Urothelium cell line (cell line): ENCODE data around the gene KRTAP10-8.
"Not testable (repeated sequence)": the region's sequence is repeated elsewhere in the genome, so short reads cannot be mapped to it uniquely, and the experiment has no call there.

Source experiments
- DNase-seq: peaks from one replicate; pipeline ENCODE4 v3.0.0; 2011; ENCODE audit warnings: low spot score, mixed read lengths
- FAIRE-seq: peaks from 2 replicates; lab custom pipeline; 2011; peaks lifted over from hg19 to GRCh38; lab: Jason Lieb, UNC

KRTAP10-8 gene

GRCh38 chr21:44598061-44598460 lies 13.8 kb upstream of the KRTAP10-8 start:
- no peak for FAIRE-seq
- DNase-seq, result no peak

GRCh38 chr21:44599264-44600029 lies 12.4 kb upstream of the KRTAP10-8 start:
- DNase-seq, result no peak
- no peak for FAIRE-seq

- not testable (repeated sequence) for FAIRE-seq
Observed at GRCh38 chr21:44600118-44600978, 11.5 kb upstream of the KRTAP10-8 start, which contains the start of gene KRTAP10-7. Gene KRTAP10-7 (plus strand): TSS chr21:44600597. CDS start chr21:44600622, 25 bp downstream.

GRCh38 chr21:44601091-44601490 lies 10.8 kb upstream of the KRTAP10-8 start:
- peak; percentile 90 for FAIRE-seq
- DNase-seq, result not testable (repeated sequence)

More at GRCh38 chr21:44600118-44600978, 11.5 kb upstream of the KRTAP10-8 start, which contains the start of gene KRTAP10-7:
- not testable (repeated sequence) for DNase-seq

DNA sequence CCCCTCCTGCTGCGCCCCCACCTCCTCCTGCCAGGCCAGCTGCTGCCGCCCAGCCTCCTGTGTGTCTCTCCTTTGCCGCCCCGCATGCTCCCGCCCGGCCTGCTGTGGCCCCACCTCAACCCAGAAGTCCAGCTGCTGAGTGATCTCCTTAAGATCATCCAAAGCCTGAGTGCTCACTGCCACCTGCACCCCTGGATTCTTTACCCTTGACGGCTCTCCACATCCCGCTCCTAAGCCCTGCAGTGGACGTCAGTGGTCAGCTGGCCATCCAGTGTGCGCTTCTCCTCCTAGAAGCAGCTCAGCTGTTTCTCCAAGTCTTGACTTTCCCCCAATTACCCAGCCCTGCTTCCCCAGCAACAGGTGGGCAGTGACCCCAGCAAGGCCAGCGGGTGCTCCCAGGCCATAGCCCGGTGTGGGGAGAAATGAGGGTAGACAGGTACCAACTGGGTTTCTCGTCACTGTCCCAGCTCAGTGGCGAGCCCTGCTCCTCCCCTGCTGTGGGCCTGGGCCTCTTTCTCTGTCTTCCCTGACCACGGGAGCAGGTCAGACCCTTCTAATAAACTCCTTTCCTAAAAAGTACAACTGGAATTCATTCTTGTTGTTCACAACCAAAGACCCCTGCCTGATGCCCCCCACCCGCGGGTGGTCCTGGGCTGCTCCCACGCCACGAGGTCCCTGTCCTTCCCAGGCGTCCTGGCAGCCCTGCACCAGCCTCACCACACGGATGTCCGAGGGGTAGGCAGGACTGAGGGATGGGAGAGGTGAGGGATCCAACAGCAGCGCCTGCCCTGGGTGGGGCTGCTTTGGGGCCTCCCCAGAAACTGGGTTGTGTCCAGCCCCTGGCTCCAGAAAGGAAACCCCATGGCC lies 10.1 kb upstream of the KRTAP10-8 start:
- no peak for FAIRE-seq
- no peak for DNase-seq

DNA sequence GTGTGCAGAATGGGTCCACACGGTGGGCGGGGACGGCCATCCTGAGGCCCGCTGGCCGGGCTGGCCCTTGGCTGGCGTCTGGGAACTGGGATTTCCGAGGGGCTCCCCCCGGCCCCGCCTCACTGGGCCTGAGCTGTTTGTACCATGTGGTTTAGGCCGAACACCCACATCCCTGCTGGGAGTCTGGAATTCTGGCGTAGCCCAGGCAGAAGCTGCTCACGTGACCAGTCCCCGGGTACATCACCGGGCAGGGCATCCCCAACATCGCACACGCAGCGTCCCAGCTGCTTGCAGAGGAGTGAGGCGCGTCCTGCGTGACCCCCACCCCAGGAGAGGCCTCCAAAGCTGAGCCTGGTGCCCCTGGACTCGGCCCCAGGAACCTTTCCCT lies 9.4 kb upstream of the KRTAP10-8 start:
- FAIRE-seq (no peak), DNase-seq (no peak)

DNA sequence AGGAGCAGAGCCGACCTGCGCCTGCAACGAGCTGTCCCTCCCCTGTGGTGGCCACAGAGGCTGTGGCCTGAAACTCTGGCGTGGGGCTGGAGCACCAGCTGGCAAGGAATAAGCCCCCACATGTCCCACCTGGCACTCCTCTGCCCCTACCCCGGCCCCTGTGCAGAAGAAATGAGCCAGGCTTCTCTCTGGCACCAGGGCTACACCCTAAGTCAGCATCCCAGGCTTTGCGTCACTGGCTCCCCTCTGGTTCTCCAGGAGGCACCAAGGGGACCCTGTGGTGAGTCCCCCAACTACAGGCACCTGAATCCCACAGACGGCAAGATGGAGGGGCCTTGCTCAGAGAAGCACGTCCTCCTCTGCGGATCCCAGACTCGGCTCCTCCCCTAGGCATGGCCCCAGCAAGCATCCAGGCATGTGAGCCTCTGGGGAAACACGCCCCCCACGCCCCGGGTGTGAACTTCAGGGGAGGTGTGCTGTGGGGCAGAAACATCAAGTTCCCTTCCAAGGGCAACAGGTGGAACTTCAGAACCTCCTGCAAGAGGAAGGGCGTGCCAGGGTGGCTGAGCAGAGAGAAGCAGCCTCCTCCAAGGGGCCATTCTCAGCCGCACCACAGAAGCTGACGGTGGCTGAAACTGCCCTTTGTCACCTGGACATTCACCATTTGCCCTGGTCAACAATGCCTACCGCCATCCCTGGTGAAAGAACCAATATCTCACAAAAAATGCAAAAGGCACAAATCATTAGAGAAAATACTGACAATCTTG lies 8.6 kb upstream of the KRTAP10-8 start:
- DNase-seq (no peak), FAIRE-seq (no peak)

DNA sequence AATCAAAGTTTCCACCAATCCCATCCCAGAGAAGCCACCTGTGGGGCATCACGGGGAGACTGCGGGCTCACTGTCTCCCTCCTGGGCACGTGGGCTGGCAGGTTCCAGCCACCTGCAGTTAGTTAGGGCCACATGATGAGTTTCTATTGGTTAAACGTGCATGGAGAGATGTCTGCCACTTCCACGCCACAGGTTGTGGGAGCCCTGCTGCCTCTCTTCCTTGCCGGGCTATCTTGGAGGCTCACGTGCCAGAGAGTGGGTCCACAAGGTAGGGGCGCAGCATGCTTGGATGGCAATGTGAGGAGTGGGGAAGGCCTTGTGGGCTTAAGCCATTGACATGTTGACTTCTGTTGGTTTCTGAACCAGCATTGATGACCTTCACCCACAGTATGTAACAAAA lies 8.0 kb upstream of the KRTAP10-8 start:
- DNase-seq, result no peak
- FAIRE-seq, result no peak

GRCh38 chr21:44606495-44606894 lies 5.4 kb upstream of the KRTAP10-8 start:
- DNase-seq (no peak), FAIRE-seq (no peak)

GRCh38 chr21:44609193-44609592 lies 2.7 kb upstream of the KRTAP10-8 start:
- FAIRE-seq, result no peak
- DNase-seq, result no peak

- not testable (repeated sequence) for DNase-seq
Observed at GRCh38 chr21:44610157-44610843, 1.6 kb upstream of the KRTAP10-8 start.

DNA sequence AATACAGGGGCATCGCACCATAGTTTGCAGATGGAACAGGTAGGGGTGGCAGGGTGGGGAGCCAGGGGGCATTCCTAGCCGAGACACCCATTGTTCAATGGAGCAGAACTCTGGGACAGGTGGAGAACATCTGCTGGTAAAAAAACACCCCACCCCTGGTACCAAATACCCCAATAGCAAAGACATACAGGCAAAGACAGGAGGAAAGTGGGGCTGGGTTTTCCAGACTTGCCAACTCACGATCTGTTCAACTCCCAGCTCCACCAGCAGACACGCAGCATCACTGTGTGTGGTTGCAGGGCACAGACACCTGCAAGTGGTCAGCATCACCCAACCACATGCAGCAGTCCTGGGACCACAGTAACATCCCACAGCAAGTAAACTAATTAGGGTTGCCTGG lies 328 bp upstream of the KRTAP10-8 start:
- FAIRE-seq (no peak), DNase-seq (no peak)

More at GRCh38 chr21:44610157-44610843, 1.6 kb upstream of the KRTAP10-8 start:
- not testable (repeated sequence) for FAIRE-seq

DNA sequence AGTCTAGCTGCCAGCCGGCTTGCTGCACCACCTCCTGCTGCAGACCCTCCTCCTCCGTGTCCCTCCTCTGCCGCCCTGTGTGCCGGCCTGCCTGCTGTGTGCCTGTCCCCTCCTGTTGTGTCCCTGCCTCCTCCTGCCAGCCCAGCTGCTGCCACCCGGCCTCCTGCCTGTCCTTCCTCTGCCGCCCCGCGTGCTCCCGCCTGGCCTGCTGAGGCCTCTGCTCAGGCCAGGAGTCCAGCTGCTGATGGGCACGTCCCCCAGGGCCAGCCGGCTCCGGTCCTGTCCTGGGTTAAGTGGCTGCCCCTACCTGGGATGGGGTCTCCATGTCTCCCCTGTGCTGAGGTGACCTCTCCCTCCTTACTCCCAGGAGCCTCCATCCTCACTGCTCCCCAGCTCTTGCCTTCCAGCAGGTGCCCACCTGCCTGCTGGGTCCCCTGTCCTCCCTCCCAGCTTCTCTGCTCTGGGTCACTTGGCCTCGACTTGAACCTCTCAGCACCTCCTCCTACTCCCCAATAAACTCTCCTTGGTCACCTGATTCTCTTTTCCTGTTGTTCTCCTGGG lies 870 bp downstream of the KRTAP10-8 start:
- DNase-seq, result no peak
- FAIRE-seq, result no peak

DNA sequence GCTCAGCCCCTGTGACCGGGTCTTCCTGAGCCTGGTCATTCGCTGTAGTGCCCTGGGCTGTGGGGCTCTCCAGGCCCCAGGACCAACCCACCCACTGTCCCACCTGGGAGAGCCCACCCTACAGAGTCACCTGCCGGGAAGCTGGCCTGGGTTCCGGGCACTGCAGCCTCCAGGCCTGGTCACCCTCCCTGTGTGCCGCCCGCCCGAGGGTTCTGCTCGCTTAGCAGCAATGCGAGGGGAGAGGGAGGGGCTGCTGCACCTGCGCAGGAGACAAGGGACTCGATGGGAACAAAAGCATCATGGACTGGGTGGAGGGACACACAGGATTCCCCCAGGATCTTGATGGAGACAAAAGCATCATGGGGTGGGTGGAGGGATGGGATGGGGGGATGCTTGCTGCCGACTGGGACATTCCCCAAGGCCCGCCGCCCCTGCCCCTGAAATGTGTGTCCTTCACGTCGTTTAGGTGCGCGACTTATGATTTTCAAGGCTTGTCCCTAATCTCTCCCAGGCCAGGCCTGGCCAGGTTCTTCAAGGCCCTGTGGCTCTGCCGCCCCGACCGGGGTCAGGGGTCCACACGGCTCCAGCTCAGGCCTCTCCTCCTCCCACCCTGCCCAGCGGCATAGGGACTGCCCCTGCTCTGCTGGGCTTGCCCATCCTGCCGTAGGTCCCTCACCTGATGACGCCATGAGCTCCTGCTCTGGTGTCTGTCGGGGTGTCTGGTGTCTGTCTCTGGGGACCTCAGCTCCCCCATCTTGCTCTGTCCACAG lies 1.7 kb downstream of the KRTAP10-8 start:
- FAIRE-seq (no peak), DNase-seq (no peak)

DNA sequence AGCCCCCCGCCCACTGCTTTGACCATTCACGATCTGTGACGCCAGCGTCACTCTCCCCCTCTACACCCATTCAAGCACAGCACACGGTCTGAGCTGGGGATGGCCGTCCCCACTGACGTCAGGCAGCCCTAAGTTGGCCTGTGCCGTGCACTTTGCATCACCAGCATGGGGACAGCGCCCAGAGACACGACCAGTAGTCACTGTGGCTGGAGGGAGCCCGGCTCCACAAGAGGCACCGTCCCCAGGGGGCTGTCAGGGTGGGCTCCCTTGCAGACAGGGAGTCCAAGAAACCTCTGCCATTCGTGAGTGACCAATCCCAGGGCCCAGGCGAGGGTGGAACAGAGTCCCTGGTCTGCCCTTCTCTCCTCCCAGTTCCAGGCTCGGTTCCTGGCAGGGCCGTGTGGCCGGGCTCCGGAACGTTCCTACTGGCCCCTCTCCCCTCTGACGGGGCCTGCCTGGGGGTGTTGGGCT lies 2.3 kb downstream of the KRTAP10-8 start:
- FAIRE-seq (no peak), DNase-seq (no peak)

DNA sequence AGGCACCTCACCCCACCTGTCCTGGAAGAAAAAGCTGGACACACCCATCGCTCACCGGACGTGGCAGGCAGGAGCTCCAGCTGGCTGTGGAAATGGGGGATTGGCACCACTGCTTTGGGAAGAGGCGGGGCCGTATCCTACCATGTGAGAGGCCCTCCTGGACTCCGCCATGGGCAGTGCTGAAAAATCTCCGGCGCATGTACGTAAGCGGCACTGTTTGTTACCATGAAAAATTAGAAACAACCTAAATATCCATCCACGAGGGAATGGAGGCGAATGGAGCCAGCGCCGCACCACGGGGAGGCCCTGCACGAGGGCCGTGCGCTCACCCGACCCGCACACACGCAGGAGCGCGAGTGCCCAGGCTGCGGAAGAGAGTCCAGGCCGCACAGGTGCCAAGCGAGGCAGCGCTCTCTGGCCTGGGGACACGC lies 3.1 kb downstream of the KRTAP10-8 start:
- DNase-seq (no peak), FAIRE-seq (no peak)

DNA sequence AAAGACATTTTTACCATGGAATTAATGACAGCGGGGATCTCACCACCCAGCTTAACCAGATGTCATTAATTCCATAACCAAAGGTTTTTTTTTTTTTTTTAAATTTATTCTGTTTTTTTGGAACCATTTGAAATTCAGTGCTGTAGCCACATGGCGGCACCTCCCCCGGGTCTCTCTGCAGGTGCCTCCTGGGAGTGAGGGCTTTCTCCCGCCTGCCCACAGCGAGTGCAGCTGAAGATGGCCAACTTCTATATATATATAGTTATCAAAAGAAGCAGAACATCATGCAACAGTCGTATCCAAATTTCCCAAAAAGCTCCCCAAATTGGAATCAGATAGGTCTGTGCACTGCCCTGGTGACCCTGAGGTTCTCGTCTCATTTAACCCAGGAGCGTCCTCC lies 3.6 kb downstream of the KRTAP10-8 start:
- DNase-seq, result no peak
- FAIRE-seq, result no peak

DNA sequence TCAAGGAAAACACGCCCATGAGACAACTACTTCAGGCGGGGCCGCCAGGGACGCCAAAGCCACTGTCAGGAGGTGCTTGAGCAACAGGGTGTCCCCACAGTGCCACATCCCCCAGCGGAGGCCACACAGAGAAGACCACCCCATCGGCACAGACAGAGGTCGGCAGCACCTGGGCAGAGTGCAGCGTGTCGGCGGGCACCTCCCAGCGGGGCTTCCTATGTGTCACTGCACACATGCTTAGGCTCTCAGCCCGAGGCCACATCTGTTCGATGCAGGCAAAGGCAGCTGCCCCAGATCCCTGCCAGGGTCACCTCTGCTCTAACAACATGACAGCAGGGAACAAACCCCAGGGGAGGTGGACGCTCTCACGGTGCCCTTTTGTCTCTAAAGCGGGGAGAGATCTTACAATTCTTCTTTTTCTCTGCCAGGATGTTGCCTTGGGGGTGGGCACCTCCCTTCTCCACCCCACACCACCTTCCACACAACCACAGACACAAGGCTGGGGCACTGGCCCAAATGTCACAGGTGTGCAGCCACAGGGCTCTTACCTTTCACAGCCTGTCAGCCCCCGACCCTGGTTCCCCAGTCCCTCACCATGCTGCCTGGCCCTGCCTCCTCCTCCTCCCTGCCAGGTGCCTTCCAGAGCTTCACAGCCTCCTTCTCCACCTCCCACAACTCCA lies 4.2 kb downstream of the KRTAP10-8 start:
- FAIRE-seq, result no peak
- DNase-seq, result no peak
